HG03442 (cell line): ENCODE data around the gene EXD2.
"Not testable (repeated sequence)": the region's sequence is repeated elsewhere in the genome, so short reads cannot be mapped to it uniquely, and the experiment has no call there.

Experiments used
- ATAC-seq: cut with Tn5 transposase; IDR thresholded peaks from one replicate; pipeline ENCODE4 v1.9.1; 2021; ENCODE audit warnings: mild to moderate bottlenecking, moderate library complexity; ENCODE audit not compliant: unreplicated experiment

Gene EXD2

DNA sequence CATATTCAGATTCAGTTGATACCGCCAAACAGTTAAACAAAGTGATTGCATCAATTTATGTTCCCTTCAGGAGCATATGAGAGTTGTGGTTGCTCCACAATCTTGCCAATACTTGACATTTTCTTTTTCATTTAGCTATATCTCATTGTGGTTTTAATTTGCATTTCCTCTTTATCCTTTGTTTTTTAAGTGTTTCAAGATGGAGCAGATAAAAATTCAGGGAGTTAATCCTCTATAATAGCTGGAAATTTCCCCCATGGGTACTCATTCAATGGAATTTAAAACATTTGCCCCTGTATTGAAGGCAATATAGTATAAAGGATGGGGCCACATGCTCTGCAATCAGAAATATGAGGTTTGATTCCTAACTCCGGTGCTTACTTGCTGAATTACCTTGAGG lies 1.1 kb upstream of the EXD2 start:
- ATAC-seq, result no peak

DNA sequence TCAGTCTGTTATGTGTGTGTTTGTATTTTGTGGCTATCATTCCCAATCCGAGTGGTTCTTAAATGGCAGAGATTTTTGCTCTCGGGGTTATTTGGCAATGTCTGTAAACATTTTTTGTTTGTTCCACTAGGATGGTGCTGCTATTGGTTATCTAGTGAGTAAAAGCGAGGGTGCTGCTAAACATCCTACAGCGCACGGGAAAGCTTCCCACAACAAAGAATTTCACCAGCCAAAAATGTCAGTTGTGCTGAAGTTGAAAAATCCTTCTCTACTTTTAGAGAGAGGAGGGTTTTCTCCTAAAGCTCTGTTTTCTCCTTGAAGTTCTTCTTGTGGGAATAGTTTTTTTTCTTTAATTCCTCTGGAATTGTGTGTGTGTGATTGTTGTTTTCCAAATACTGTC lies 2.4 kb downstream of the EXD2 start:
- ATAC-seq, result no peak

GRCh38 chr14:69199786-69200185 lies 8.5 kb downstream of the EXD2 start:
- no peak for ATAC-seq

DNA sequence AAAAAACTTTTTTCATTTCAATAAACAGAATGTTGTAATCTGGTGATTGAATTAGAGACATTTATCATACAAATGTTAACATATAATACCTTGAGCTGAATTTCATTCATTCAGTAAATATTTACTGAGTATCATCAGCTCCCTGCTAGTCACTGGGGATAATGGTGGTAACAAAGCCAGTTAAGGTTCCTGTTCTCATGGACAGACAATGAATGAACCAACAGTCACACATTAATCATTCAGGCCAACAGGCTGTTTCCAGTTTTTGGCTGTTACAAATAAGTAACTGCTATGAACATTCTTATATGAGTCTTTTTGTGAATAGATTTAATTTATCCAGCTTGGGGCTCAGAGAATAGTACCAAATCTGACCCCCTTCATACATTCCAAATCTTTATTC lies 13.5 kb downstream of the EXD2 start:
- no peak for ATAC-seq

DNA sequence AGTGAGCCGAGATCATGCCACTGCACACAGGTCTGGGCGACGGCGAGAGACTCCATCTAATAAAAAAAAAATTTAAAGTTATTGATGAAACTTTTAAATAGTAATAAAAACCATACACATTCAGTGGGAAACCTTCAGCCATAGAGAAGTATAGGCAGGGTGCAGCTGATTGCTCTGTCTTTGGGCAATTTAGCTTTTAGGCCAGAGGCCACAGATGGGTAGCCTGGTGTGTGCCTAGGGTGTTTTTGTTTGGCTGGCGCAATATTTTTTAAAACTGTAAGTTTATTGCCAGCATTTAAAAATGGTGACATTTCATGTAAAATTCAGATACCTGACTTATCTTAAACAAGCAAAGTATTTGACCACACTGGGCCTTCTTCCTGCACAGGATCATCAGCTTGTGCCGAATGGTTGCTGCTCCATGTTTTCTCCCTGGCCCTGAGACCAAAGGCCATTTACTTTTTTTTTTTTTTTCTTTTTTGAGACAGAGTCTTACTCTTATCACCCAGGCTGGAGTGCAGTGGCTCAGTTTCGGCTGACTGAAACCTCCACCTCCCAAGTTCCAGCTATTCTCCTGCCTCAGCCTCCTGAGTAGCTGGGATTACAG lies 16.2 kb downstream of the EXD2 start:
- no peak for ATAC-seq

- ATAC-seq, result no peak
Measured at GRCh38 chr14:69208666-69209065, 17.4 kb downstream of the EXD2 start.

GRCh38 chr14:69214393-69214792 lies 23.1 kb downstream of the EXD2 start:
- ATAC-seq, result no peak

GRCh38 chr14:69217663-69218062 lies 26.4 kb downstream of the EXD2 start:
- ATAC-seq, result not testable (repeated sequence)

DNA sequence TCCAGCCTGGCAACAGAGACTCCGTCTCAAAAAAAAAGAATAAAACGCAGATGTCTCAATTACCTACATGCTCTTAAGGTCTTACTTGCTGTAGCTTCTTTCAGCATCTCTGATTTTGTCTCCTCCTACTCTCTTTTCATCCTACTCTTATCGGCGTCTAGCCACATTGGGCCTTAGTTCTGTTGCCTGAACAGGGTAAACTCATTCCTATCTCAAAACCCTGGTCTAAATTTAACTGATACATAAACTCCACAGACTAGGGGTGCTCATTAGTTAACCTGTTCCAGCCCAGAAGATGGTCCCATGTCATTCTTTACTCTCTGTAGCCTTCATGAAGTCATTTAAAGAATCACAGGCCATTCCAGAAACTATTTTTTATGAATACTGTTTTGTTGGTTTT lies 33.6 kb downstream of the EXD2 start:
- no peak for ATAC-seq

DNA sequence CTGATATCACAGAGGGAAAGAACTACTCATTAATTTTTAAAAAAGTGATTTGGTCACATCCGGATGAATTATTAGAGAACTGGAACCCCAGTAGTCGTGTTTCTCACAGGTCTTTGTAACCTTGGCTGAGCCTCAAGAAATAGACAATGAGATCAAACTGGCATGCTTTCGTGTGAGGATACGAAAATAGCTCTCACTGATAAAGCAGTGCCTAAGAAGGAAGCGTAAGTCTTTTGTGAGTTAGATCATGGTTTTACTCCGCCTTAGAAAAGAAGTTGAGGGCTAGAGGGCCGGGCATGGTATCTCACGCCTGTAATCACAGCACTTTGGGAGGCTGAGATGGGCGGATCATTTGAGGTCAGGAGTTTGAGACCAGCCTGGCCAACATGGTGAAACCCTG lies 34.9 kb downstream of the EXD2 start:
- no peak for ATAC-seq

- no peak for ATAC-seq
Measured at GRCh38 chr14:69226736-69227135, 35.4 kb downstream of the EXD2 start.

- no peak for ATAC-seq
Measured at GRCh38 chr14:69231486-69231885, 40.2 kb downstream of the EXD2 start.

DNA sequence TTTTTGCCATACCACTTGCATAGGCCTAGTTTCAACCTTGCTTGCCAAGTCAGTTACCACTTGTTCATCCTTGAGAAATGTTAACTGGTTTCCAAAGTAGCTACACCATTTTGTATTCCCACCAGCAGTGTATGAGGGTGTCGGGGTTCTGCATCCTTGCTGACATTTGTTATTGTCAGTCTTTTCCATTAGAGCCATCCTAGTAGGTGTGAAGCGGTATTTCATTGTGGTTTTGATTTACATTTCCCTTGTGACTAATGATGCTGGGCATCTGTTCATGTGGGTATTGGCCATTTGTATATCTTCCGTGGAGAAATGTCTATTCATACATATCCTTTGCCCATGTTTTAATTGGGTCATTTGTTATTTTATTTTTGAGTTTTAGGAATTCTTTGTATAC lies 41.1 kb downstream of the EXD2 start:
- no peak for ATAC-seq

DNA sequence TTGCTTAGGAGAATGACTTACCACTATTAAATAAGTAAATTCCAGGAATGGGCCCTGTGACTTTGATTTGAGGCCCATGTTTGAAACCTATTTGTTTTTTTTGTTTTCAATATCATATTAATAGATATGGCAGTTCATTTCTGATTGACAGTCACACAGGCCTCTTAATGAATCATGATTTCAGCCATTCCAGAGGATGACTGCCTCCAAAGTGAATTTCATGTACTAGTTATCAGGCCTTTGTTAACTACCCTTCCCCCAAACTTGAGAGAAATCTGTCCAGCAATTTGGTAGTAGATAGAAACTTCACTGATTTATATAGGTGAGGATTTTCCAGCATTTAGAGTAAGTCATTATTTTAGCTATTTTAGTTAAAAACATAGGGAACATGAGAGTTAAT lies 42.8 kb downstream of the EXD2 start:
- ATAC-seq, result no peak

- ATAC-seq, result no peak
Measured at GRCh38 chr14:69235708-69236107, 44.4 kb downstream of the EXD2 start.

GRCh38 chr14:69237142-69237541 lies 45.8 kb downstream of the EXD2 start:
- no peak for ATAC-seq

DNA sequence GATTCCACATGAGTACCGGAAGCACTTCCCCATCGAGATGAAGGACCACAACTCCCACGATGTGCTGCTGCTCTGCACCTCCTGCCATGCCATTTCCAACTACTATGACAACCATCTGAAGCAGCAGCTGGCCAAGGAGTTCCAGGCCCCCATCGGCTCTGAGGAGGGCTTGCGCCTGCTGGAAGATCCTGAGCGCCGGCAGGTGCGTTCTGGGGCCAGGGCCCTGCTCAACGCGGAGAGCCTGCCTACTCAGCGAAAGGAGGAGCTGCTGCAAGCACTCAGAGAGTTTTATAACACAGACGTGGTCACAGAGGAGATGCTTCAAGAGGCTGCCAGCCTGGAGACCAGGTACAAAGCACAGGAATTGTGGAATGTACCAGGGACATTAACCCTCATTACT lies 46.3 kb downstream of the EXD2 start:
- no peak for ATAC-seq

DNA sequence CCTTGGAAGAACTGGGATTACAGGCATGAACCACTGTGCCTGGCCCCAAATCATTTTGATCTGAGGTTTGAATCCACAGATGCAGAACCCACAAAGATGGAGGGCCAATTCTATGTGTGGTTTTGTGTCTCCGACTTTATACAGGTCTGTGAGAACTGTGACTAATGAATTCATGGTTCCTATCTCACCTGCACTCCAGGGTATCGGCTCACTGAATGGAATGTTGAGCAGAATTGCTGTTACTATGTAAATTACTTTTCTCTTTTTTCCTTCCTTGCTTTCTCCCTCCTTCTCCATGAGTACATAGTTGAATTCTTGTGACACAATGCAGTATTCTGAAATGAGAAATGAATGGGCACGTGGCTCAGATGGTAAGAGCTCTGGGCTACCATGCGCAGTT lies 47.6 kb downstream of the EXD2 start:
- no peak for ATAC-seq

DNA sequence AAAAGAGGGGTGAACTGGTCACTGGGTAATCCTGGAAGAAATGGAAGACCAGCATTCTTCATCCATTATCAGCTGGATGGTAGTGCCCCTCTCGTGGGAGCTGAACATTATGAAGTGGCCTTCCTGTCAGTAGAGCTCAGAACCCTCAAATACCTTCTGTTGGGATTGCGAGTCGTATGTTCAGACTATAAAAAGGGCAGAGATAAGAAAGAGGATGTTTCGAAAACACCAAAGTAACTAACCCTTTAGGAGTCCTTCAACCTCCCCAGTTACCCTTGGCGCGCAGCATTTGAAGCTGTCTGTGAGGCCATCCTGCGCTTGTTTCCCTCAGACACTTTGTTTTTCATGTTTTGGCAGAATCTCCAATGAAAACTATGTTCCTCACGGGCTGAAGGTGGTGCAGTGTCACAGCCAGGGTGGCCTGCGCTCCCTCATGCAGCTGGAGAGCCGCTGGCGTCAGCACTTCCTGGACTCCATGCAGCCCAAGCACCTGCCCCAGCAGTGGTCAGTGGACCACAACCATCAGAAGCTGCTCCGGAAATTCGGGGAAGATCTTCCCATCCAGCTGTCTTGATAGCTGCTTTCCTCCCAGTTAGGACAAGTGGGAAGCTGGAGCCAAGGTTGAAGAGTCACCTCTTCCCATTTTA lies 49.4 kb downstream of the EXD2 start:
- ATAC-seq, result no peak

DNA sequence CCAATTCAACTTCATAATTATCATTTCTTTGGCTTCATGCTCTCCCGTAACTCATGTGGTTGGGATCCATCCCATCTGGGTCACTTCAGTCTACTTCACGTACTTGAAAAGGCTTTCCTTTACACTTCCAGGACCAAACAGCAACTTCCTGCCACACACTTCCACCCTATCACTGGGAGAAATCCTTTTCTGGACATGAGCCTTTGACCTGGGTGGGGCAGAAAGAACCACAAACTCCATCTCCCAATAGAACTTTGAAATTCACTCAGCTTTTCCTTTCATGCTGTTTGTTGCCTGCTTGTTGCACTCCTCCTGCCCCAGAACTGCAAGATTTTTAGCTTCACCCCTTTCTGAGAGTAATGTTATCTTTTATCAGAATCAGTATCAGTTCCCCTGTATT lies 50.3 kb downstream of the EXD2 start:
- ATAC-seq, result no peak

DNA sequence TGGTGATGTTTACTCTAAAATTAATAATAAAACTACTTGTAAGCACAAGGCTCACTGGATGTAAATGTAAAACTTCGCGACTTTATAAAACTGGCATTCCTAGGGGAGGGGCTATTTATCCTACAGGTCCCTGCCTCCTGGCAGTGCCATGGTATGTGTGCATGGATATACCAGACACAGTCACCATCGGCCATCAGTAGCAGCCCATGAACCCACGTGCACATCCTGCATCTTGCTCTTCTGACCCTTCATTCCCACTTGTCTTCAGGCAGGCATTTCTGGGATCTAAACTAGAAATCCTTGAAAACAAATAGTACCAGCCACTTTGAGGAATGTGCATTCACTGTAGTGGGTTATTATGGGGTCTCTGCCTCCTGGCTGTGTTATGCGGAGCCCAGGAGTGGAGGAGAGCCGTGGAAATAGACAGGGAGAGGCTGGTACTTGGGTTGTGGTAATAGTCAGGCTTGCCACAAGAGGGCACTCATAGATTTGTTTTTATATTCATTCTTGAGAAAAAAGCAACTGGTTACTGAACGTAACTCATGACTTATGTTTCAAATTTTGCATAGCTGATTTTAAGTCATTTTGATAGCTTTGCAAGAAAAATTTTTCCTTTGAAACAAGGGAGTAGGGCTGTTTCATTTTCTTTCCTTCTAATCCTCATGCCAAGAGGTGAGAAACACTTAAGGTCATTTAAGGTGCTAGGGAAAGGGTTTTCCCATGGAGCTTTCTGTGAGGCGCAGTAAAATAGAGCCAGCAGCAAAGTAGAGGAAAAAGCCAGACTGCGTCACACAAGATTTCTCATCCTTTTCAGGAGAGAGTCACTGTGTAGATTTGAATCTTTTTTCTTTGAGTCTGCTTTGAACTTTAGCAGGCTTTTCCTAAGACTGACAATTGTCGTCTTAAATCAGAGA lies 51.3 kb downstream of the EXD2 start:
- ATAC-seq, result no peak

DNA sequence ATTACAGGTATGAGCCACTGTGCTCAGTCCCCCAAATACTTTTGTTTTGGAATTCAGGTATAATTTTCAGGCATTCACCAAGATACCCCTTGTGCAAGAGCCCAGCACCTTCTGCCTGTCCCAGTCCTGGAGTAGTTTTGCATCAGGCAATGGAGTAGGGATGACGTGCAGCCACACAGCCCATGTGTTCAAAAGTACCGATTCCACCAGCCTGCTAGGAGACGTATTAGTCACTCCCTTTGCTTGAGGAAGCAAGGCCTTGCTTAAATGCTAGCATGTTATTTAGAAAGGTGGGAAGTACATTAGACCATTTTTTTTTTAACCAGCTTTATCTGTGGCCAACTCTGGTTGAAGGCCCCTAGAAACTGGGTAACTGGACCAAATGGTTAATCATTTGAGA lies 53.6 kb downstream of the EXD2 start:
- ATAC-seq, result no peak
